Kidney (tissue), 14 donors: ENCODE results near the gene ID2. TPM values are rescaled to one million over a fixed set of nuclear protein-coding genes. Genes with fewer than 3 reads are reported as not detected.

ENCODE experiments used
- DNase-seq, 5 donors: peaks; one replicate each; pipeline ENCODE4 v3.0.0-alpha.2; 2013 to 2020
- FAIRE-seq: peaks from 2 replicates; lab custom pipeline; 2012; peaks lifted over from hg19 to GRCh38; lab: Jason Lieb, UNC
- H3K27ac ChIP-seq, 2 donors: one replicate each; pipeline ENCODE4 v1.7.0; 2013; ENCODE audit warnings: low read depth in 2 of 2, low read length in 2 of 2, inconsistent platforms in 1 of 2
- H3K27me3 ChIP-seq: one replicate; pipeline ENCODE4 v1.7.1; 2013; ENCODE audit warnings: low read length, inconsistent platforms; ENCODE audit not compliant: control insufficient read depth, insufficient read depth
- H3K36me3 ChIP-seq, 3 donors: one replicate each; pipeline versions ENCODE4 v1.7.0 to v1.7.1; 2013; ENCODE audit warnings: low read length in 3 of 3, control low read depth in 1 of 3, inconsistent platforms in 1 of 3; ENCODE audit not compliant: insufficient read depth in 3 of 3, control insufficient read depth in 2 of 3
- H3K4me1 ChIP-seq, 3 donors: one replicate each; pipeline versions ENCODE4 v1.7.0 to v1.7.1; 2013; ENCODE audit warnings: low read length in 3 of 3, inconsistent platforms in 1 of 3, low read depth in 1 of 3; ENCODE audit not compliant: control insufficient read depth in 2 of 3, insufficient read depth in 2 of 3
- H3K4me3 ChIP-seq, 3 donors: one replicate each; pipeline versions ENCODE4 v1.7.0 to v1.8.1; 2013; ENCODE audit warnings: low read length in 3 of 3, control low read depth in 1 of 3, inconsistent platforms in 1 of 3
- H3K9ac ChIP-seq, 3 donors: one replicate each; pipeline versions ENCODE4 v1.7.0 to v1.7.1; 2013; ENCODE audit warnings: low read length in 3 of 3, control low read depth in 1 of 3, inconsistent platforms in 1 of 3
- H3K9me3 ChIP-seq, 3 donors: one replicate each; pipeline versions ENCODE4 v1.7.0 to v1.7.1; 2013; ENCODE audit warnings: low read length in 3 of 3, control low read depth in 1 of 3, inconsistent platforms in 1 of 3; ENCODE audit not compliant: control insufficient read depth in 2 of 3, insufficient read depth in 1 of 3
- CTCF ChIP-seq: IDR thresholded peaks from 3 replicates; pipeline ENCODE4 v1.5.1; 2012; ENCODE audit warnings: mild to moderate bottlenecking, moderate library complexity, borderline replicate concordance; ENCODE audit not compliant: insufficient read depth; ENCODE audit errors: extremely low read depth
- intact Hi-C: fragments of 100-400 bp; cut with DNase I; formaldehyde crosslinking; loops from one replicate; pipeline ENCODE4 v1.11.1; 2022
- polyA plus RNA-seq: library from polyadenylated mRNA; stranded (reverse); fragments of 350-450 nt; fragmentation: Illumina TruSeq; extraction: RNeasy Lipid Tissue Mini Kit (QIAGEN cat#74804); gene quantifications from one replicate; pipeline ENCODE4 v1.2.3, GENCODE V29; 2014; ENCODE audit warnings: low read depth, low replicate concordance; ENCODE audit not compliant: insufficient read depth
- total RNA-seq: library from RNA; stranded (reverse); fragmentation: NEBNext Ultra II Directional; extraction: Animal tissue kit (Norgen Biotek cat#: 25700); gene quantifications from one replicate; pipeline ENCODE4 v1.2.1, GENCODE V29; 2021
- donor health status: control.
- donor health status: control.
- donor health status: control.
- donor health status: control.
- donor health status: control.
- donor health status: DM: yes; HTN: yes; CAD: no.
- donor health status: Normal renal cell carcinoma (clear cell type).

ID2 gene
- total and polyA plus RNA-seq, 2 donors from 2014 or later, result 74.6 to 113 TPM

DNA sequence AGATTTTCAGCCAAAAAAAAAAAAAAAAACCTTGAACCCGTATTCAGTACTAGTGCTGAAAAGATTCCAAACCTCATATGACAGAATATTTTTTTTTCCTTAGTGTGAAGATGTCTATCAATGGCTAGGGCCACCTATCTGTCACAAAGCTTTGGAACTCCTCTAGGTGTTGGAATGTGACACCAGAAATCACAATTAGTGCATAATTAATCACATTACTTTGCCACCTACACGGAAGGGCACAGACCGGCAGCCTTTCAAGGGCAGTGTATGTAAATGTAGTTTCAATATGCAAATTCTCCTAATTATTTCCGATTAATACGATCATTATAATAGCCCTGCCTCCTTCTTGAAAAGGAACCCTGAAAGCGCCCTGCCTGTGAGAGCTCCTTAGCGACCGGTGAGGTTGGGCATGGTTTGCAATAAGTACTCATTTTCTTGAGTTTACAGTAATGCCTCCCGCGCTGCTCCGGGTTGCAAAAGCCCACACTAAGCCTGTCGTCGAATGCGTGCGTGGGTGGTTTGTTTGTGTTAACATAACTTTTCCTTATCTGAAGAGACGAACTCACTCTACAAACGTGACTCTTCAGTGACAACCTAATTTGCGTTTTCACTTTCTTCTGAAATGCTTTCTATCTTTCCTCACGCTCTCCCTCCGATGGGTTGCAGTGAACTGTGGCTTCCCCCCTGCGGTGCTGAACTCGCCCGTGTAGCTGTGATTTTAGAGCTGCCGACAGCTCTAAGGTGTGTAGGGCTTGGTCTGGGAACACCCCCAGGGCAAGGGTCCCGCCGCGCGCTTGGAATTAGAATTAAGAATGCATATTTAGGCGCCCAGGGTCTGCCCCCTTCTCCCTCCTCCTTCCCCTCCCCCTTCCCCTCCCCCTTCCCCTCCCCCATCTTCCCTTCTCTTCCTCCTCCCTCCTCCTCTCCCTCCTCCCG, 765 bp upstream of the ID2 start:
- peak overlapping the region; percentile 91 to 98 for H3K27ac ChIP-seq
- DNase-seq, result peak in 4 of 5 donors; percentile 84 to 88 (median 86)
- intact Hi-C loops, result loop anchor here (10.0 kb wide), 1 partner anchor 956 kb away; no protein-coding TSS in a partner anchor

GRCh38 chr2:8682719-8683667, 1.1 kb downstream of the ID2 start:
- no peaks in the 10 kb centered on the region for H3K9me3 ChIP-seq
- intact Hi-C loops, result loop anchor here (10.0 kb wide), 1 partner anchor 958 kb away; no protein-coding TSS in a partner anchor
- H3K36me3 ChIP-seq, result no peaks in the 10 kb centered on the region
- no peaks in the 10 kb centered on the region for H3K27me3 ChIP-seq
- H3K4me3 ChIP-seq, result peak overlapping the region; percentile 88 to 95 (median 95)
- peak overlapping the region; percentile 90 to 93 for H3K27ac ChIP-seq
- DNase-seq (peak in 4 of 5 donors; percentile 38 to 77 (median 74)), FAIRE-seq (no peak)
- peak overlapping the region; percentile 70 to 92 (median 91) for H3K9ac ChIP-seq
- H3K4me1 ChIP-seq, result peaks cover 2 to 7% (median 6%) of the 10 kb centered on the region in 3 donors
- no peak for TF ChIP-seq CTCF

More for the DNA sequence above, 765 bp upstream of the ID2 start:
- Histone ChIP-seq H3K9me3 (no peaks in the 10 kb centered on the region), H3K36me3 (no peaks in the 10 kb centered on the region), H3K9ac (peak overlapping the region; percentile 4 to 88 (median 87)), H3K27me3 (no peaks in the 10 kb centered on the region), H3K4me3 (peak overlapping the region; percentile 74 to 87 (median 78)), H3K4me1 (peaks cover 2 to 10% (median 8%) of the 10 kb centered on the region in 3 donors)
- no peak for FAIRE-seq
- TF ChIP-seq CTCF, result no peak

GRCh38 chr2:8684540-8684877, 2.7 kb downstream of the ID2 start:
- intact Hi-C loops, result loop anchor here (10.0 kb wide), 1 partner anchor 960 kb away; no protein-coding TSS in a partner anchor
- Histone ChIP-seq H3K9me3 (no peaks in the 10 kb centered on the region), H3K4me1 (peaks cover 2 to 7% (median 6%) of the 10 kb centered on the region in 3 donors), H3K4me3 (peak overlapping the region; percentile 62 to 95 (median 88)), H3K27ac (peak overlapping the region; percentile 84 to 88), H3K36me3 (no peaks in the 10 kb centered on the region), H3K27me3 (no peaks in the 10 kb centered on the region), H3K9ac (peak overlapping the region; percentile 50 to 81 (median 60))
- DNase-seq (peak in 4 of 5 donors; percentile 26 to 70 (median 63)), FAIRE-seq (no peak)
- TF ChIP-seq CTCF, result no peak
